Fibroblast of mammary gland (primary cell): Measurements from ENCODE around the gene BTBD9.

Source experiments
- DNase-seq: peaks from one replicate; pipeline ENCODE4 v3.0.0-alpha.2; 2010; ENCODE audit warnings: low read depth
- H3K4me3 ChIP-seq: 2 replicates; pipeline ENCODE4 v1.5.1; 2011; ENCODE audit warnings: low read depth, mild to moderate bottlenecking, low read length, moderate library complexity; ENCODE audit not compliant: control insufficient read depth
- CTCF ChIP-seq: conservative IDR thresholded peaks from 2 replicates; pipeline ENCODE4 v1.5.1; 2011; ENCODE audit warnings: low read depth, low read length, inconsistent platforms; ENCODE audit not compliant: control insufficient read depth, insufficient read depth

Gene BTBD9

DNA sequence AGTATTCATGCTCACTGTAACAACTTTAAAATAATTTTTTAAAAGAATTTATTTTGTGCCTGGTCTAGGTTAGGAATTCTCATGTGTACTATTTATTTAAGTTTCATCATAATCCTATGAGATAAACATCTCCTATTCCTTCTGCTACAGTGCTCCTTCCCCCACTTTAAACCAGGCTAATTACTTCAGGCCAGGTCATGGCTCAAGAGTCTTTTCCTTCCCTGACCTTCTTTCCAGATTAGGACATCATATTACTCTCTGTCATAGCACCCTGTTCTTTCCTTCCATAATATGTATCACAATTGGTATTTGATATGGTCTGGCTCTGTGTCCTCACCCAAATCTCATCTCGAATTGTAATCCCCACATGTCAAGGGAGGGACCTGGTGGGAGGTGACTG lies 239.0 kb downstream of the BTBD9 start:
- no peak for TF ChIP-seq CTCF
- no peak for DNase-seq
- H3K4me3 ChIP-seq: no peak overlapping the region

DNA sequence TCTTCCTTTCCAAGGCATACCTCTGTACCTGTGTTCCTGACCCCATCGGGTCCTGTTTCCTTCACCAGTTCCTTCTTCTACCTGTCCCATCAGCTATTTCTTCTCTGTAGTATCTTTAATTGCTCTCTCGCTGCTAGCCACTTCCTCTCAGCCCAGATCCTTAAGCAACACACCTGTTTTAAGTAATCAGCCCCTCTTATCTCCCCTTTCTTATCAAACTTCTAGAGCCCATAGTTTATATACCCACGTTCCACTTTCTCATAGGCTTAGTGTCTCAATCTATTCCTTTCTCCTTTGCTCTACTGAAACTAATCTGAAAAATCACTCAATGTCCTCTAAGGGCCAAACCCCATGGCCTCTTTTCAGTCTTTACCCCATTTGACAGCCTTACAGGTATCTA lies 239.6 kb downstream of the BTBD9 start:
- H3K4me3 ChIP-seq: no peak overlapping the region
- no peak for TF ChIP-seq CTCF
- no peak for DNase-seq

GRCh38 chr6:38396209-38396608 lies 243.5 kb downstream of the BTBD9 start:
- no peak for TF ChIP-seq CTCF
- no peak for DNase-seq

DNA sequence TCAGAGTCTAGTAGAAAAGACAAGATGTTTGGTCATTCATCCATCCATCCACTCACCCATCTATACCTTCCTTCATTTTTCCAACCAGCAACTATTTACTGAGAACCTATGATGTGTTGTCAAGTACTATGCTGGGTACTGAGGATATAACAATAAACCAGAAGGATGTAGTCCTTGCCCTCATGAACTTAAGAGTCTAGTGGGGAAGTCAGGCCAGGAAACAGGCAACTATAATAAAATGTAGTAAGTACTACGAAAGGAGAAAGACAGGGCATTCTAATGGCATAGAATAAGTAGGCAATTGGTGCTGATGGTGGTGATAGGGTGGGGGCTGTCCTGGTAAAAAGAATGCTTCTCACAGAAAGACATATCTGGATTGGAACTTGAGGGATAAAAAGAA lies 245.7 kb downstream of the BTBD9 start:
- no peak overlapping the region for H3K4me3 ChIP-seq
- DNase-seq: no peak
- TF ChIP-seq CTCF: no peak

More at GRCh38 chr6:38396209-38396608, 243.5 kb downstream of the BTBD9 start:
- no peak overlapping the region for H3K4me3 ChIP-seq

GRCh38 chr6:38391626-38392579 lies 247.8 kb downstream of the BTBD9 start:
- TF ChIP-seq CTCF: no peak
- no peak overlapping the region for H3K4me3 ChIP-seq
- DNase-seq: peak; percentile 19

GRCh38 chr6:38391206-38391605 lies 248.5 kb downstream of the BTBD9 start:
- TF ChIP-seq CTCF: no peak
- DNase-seq: peak; percentile 14

More at GRCh38 chr6:38391206-38391605, 248.5 kb downstream of the BTBD9 start:
- H3K4me3 ChIP-seq: no peak overlapping the region
